HL-60 (cell line): ENCODE results near the gene ZNF598.

Experiments used
- CTCF ChIP-seq: IDR thresholded peaks from one replicate; pipeline ENCODE4 v1.5.1; 2011; ENCODE audit warnings: low read length, control low read depth, inconsistent platforms; ENCODE audit not compliant: insufficient read depth
- POLR2AphosphoS5 ChIP-seq: IDR thresholded peaks from 2 replicates; pipeline ENCODE4 v1.6.1; 2012; ENCODE audit warnings: low read depth

DNA sequence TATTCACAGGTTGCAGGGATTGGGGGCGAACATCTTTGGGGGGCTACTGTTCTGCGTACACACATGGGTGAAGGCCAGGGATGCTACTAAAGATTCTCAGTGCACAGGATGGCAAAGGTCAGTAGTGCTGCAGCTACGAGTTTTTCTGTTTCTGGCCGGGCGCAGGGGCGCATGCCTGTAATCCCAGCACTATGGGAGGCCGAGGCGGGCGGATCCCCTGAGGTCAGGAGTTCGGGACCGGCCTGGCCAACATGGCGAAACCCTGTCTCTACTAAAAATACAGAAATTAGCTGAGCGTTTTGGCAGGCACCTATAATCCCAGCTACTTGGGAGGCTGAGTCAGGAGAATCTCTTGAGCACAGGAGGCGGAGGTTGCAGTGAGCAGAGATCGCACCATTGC, 3.9 kb upstream of the ZNF598 start:
- TF ChIP-seq POLR2AphosphoS5 (no peak), CTCF (no peak)
